ENCODE data around the gene KLHL21. TPM values are rescaled to one million over a fixed set of nuclear protein-coding genes. Genes with fewer than 3 reads are reported as not detected.

The KLHL21 gene
- total and polyA plus RNA-seq, 10 of the 15 experiments (the other 5 are each of a cell fraction or from before 2014, with no cell fraction given) = 0.76 to 12.2 (median 5.2) TPM

GRCh38 chr1:6623269-6623965 is 20.7 kb upstream of the KLHL21 start:
- DNase-seq (ENCODE audit: low read depth, low spot score) (no peak), FAIRE-seq (no peak), ATAC-seq (no peak)
- intact Hi-C loops (cut with micrococcal nuclease; ENCODE audit: unreplicated experiment) = no loop called here
- no peak for TF ChIP-seq CHD4 (IDR thresholded peaks at IDR 0.05)
- no peak for TF ChIP-seq CUX1 (IDR thresholded peaks at IDR 0.05; ENCODE audit: insufficient replicate concordance, low read depth, low read length)
- TF ChIP-seq ZNF687 (IDR thresholded peaks at IDR 0.05) = no peak
- no peak for TF ChIP-seq EED (IDR thresholded peaks at IDR 0.05; ENCODE audit: low read depth)
- TF ChIP-seq RB1 (IDR thresholded peaks at IDR 0.05; ENCODE audit: borderline replicate concordance) = no peak
- TF ChIP-seq ESRRA (IDR thresholded peaks at IDR 0.05; ENCODE audit: low read length) = no peak
- no peak for TF ChIP-seq ASH2L (IDR thresholded peaks at IDR 0.05; ENCODE audit: borderline replicate concordance, low read depth)
- H3K27ac ChIP-seq (ENCODE audit: control insufficient read depth, insufficient read depth) = no peak overlapping the region
- no TSS peak for BruUV-seq (replicated peaks)
- no peaks in the 10 kb centered on the region for H4K20me1 ChIP-seq (ENCODE audit: control insufficient read depth, insufficient read depth)
- H3K79me2 ChIP-seq (ENCODE audit: control insufficient read depth, insufficient read depth, low read length) = peaks cover 22% of the 10 kb centered on the region
- POLR2A ChIA-PET = interaction anchor here (1.0 kb wide), 1 partner anchor 8 kb away, joined by 3 read pairs; no protein-coding TSS in a partner anchor
- H3K36me3 ChIP-seq (ENCODE audit: control insufficient read depth in 2 of 2, insufficient read depth in 2 of 2, low read length in 1 of 2) = peaks cover 9 to 17% of the 10 kb centered on the region in 2 experiments; a peak in 3 of 4 replicates
- no peak overlapping the region for H2AFZ ChIP-seq (ENCODE audit: control insufficient read depth, low read depth, low read length)
- no peaks in the 10 kb centered on the region for H3K27me3 ChIP-seq (replicated peaks in 1 of 2; ENCODE audit: control insufficient read depth in 2 of 2, insufficient read depth in 2 of 2, low read length in 1 of 2)
- no peak overlapping the region for H3K9ac ChIP-seq (ENCODE audit: control insufficient read depth, insufficient read depth, low read length)
- no peak overlapping the region for H3K4me3 ChIP-seq
- SMC1A ChIA-PET (ENCODE audit: uncharacterized antibody, unreplicated experiment) = interaction anchor here (1.2 to 2.1 kb wide), 2 partner anchors 14 to 44 kb away, joined by 3 to 5 read pairs; partner anchors contain the start of gene ZBTB48
- in situ Hi-C loops (cut with MboI) = no loop called here
- H3K4me2 ChIP-seq (ENCODE audit: control insufficient read depth, insufficient read depth) = no peak overlapping the region
- peaks cover 16% of the 10 kb centered on the region for H3K4me1 ChIP-seq (ENCODE audit: control insufficient read depth, insufficient read depth, low read length)
- CTCF ChIA-PET = interaction anchor here (1.2 to 2.2 kb wide), 3 partner anchors 23 to 69 kb away, joined by 4 to 5 read pairs (median 4); partner anchors contain the start of gene NOL9
- 75% methylated on average over 14 of the region's 14 CpGs for WGBS (ENCODE audit: insufficient coverage, insufficient replicate concordance, low lambda C conversion rate, missing lambda C conversion rate)
- H3K9me3 ChIP-seq (replicated peaks; ENCODE audit: control insufficient read depth, insufficient read depth, low read length) = no peaks in the 10 kb centered on the region
- RAD21 ChIA-PET (ENCODE audit: unreplicated experiment) = interaction anchor here (0.7 to 1.1 kb wide), 3 partner anchors 8 to 69 kb away, joined by 4 to 6 read pairs (median 5); partner anchors contain the start of gene NOL9

All from GM12878 (cell line).